GM12864 (cell line): ENCODE data around the gene MGST1.
"Not testable (repeated sequence)": the region's sequence is repeated elsewhere in the genome, so short reads cannot be mapped to it uniquely, and the experiment has no call there.

Source experiments
- DNase-seq: peaks from one replicate; pipeline ENCODE4 v3.0.0-alpha.2; 2011; ENCODE audit warnings: low read depth
- H3K4me3 ChIP-seq: 2 replicates; pipeline ENCODE4 v1.5.1; 2011; ENCODE audit warnings: mild to moderate bottlenecking, low read depth, low read length, control low read depth
- TF ChIP-seq, protein P1 (sequence below): IDR thresholded peaks from 2 replicates; pipeline ENCODE4 v1.5.1; 2011; ENCODE audit warnings: low read depth, mild to moderate bottlenecking, moderate library complexity, low read length, control low read depth, inconsistent platforms; ENCODE audit errors: missing control alignments

Gene MGST1

GRCh38 chr12:16361142-16361783 lies 13.8 kb downstream of the MGST1 start:
- TF ChIP-seq, protein P1, sequence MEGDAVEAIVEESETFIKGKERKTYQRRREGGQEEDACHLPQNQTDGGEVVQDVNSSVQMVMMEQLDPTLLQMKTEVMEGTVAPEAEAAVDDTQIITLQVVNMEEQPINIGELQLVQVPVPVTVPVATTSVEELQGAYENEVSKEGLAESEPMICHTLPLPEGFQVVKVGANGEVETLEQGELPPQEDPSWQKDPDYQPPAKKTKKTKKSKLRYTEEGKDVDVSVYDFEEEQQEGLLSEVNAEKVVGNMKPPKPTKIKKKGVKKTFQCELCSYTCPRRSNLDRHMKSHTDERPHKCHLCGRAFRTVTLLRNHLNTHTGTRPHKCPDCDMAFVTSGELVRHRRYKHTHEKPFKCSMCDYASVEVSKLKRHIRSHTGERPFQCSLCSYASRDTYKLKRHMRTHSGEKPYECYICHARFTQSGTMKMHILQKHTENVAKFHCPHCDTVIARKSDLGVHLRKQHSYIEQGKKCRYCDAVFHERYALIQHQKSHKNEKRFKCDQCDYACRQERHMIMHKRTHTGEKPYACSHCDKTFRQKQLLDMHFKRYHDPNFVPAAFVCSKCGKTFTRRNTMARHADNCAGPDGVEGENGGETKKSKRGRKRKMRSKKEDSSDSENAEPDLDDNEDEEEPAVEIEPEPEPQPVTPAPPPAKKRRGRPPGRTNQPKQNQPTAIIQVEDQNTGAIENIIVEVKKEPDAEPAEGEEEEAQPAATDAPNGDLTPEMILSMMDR, result no peak
- no peak overlapping the region for H3K4me3 ChIP-seq
- no peak for DNase-seq

GRCh38 chr12:16362550-16362949 lies 15.1 kb downstream of the MGST1 start:
- TF ChIP-seq, protein P1, result no peak
- no peak overlapping the region for H3K4me3 ChIP-seq
- no peak for DNase-seq

- no peak for DNase-seq
- TF ChIP-seq, protein P1, result no peak
- H3K4me3 ChIP-seq, result no peak overlapping the region
Observed at GRCh38 chr12:16369156-16369555, 21.7 kb downstream of the MGST1 start.

DNA sequence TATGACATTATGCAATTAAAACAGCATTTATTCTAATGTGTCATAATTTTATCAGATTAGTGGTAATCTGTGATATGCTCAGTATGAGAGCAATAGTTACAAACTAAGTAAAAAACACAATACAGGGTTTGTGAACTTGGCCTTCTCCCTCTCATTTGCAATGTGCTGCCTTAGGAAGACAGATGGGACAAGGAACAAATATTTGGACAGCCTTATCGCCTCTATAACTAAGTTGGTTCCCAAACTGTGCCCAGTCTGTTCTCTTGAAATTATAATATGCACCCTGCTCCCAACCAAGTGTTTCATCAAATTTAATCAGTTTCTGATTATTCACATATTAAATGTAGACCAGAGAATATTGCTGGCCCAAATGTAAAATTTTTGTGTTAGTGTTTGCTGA lies 22.7 kb downstream of the MGST1 start:
- H3K4me3 ChIP-seq, result no peak overlapping the region
- no peak for DNase-seq
- TF ChIP-seq, protein P1, result no peak

- not testable (repeated sequence) for H3K4me3 ChIP-seq, DNase-seq
Observed at GRCh38 chr12:16382652-16383312, 35.3 kb downstream of the MGST1 start.

- TF ChIP-seq, protein P1, result no peak
- DNase-seq, result no peak
- no peak overlapping the region for H3K4me3 ChIP-seq
Observed at GRCh38 chr12:16384732-16385131, 37.3 kb downstream of the MGST1 start.

DNA sequence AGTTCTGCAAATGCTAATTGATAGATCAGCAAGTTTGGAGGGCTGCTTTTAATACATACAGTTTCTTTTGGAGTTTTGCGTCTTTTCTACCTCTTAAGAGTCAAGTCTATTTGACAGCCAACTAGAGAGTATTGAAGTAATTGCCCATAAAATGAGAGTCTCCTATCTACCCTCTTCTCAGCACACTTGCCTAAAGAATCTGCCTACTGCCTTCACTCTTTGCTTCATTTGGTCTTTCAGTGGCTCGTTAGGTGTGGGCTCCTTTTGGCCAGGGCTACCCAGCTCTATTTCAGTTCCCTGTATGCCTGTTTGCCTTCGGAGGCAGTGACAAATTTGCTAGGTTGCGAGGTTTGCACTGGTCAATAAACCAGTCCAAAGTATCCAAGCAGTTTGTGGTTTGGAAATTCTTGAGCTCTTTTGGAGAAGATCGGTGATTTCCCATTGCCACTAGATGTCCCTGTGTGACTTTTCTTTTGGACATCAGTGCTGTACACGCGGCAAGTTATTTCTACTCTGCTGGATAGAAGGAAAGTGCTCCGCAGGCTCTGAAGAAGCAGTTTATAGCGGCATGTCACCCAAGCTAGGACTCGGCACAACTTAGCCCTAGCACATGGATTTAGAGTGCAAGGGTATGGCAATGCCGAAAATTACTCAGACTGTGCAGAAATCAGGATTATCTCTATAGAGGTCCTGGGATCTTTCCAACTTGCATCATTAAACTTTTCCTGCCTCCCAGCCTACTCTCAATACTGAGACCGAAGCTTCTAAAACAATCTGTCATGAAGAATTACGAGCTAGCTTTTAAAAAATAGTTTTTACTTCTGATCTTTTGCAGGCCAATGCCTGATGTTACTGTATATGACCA lies 38.6 kb downstream of the MGST1 start:
- no peak for DNase-seq
- TF ChIP-seq, protein P1, result no peak
- H3K4me3 ChIP-seq, result no peak overlapping the region
